ENCODE measurements around the gene RASGRP4.

DNA sequence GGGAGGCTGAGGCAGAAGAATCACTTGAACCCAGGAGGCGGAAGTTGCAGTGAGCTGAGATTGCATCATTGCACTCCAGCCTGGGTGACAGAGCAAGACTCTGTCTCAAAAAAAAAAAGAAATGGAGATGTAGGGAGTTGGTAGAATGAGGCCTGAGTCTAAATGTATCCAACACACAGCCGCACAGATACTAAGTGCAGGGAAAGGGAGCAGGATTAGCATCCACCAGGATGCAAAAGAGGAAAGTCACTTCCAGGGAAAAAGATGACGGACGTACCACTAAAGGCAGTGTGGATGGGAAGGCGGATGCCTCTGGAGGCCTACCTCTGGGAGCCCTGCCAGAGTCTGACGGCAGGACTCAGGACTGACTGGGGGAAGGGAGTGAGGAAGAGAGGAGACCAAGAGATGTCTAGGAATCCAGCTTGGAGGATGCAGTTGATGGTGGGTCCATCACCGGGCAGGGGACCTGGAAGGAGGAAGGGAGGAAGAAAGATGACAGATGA is 16.3 kb downstream of the RASGRP4 start:
- TF ChIP-seq, protein P1, sequence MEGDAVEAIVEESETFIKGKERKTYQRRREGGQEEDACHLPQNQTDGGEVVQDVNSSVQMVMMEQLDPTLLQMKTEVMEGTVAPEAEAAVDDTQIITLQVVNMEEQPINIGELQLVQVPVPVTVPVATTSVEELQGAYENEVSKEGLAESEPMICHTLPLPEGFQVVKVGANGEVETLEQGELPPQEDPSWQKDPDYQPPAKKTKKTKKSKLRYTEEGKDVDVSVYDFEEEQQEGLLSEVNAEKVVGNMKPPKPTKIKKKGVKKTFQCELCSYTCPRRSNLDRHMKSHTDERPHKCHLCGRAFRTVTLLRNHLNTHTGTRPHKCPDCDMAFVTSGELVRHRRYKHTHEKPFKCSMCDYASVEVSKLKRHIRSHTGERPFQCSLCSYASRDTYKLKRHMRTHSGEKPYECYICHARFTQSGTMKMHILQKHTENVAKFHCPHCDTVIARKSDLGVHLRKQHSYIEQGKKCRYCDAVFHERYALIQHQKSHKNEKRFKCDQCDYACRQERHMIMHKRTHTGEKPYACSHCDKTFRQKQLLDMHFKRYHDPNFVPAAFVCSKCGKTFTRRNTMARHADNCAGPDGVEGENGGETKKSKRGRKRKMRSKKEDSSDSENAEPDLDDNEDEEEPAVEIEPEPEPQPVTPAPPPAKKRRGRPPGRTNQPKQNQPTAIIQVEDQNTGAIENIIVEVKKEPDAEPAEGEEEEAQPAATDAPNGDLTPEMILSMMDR (IDR thresholded peaks at IDR 0.05), result no peak
- no peak for TF ChIP-seq POLR2AphosphoS5 (IDR thresholded peaks at IDR 0.05)

Data from breast epithelium (tissue), 3 donors.